Activated T-cell treated with anti-CD3 and anti-CD28 coated beads, Interleukin-2, amount 50 U/mL, for 48 hours (primary cell): ENCODE data around the gene MIGA2.

Source experiments
- DNase-seq, 2 experiments: peaks; one replicate each; pipeline ENCODE4 v3.0.0-alpha.2; 2020

MIGA2 gene

DNA sequence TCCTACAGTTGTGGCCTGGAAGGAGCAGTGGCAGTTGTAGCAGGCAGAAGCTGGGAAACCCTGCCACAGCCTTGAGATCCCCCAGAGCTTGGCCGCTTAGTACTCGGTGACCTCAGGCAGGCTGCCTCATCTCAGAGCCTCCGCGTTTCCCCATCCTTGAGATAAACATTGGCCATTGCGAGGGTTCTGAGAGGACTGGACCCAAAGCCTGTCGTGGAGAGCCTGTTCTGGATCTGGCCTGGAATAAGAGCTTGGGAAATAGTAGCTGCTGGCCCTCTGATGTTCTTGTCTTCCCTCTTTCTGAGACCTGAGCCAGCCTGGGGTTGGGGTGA is 1.3 kb downstream of the MIGA2 start:
- no peak for DNase-seq

DNA sequence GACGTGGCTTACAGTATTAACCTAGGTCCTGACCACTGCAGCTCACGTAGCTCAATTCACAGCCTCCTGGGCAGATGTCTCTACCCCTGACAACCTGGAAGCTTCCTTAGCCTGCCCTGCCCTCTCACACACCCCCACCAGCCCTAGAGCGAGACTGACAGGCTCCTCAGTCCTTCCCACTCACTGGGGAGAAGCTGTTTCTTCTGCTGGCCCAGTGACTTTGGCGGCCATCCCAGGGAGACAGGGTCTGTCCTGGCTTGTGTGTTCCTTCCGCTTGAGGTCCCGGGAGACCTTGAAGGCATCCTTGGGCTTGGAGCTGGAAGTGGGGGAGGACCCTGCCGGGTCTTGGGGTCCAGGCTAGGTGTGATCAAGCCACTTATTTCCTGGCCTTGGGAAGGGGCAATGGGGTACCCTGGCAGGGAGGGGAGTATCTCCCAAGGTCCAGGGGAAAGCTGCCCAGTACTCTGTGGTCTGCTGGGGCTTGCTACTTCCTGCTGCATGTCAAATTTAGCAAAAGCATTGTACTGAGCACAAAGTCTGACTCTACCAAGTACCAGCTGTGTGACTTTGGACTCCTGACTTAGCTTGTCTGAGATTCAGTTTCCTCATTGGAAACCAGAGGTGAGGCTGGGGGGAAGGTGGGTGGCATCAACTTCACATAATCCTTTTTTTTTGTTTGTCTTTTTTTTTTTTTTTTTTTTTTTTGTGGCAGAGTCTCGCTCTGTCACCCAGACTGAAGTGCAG is 1.9 kb downstream of the MIGA2 start:
- no peak for DNase-seq

DNA sequence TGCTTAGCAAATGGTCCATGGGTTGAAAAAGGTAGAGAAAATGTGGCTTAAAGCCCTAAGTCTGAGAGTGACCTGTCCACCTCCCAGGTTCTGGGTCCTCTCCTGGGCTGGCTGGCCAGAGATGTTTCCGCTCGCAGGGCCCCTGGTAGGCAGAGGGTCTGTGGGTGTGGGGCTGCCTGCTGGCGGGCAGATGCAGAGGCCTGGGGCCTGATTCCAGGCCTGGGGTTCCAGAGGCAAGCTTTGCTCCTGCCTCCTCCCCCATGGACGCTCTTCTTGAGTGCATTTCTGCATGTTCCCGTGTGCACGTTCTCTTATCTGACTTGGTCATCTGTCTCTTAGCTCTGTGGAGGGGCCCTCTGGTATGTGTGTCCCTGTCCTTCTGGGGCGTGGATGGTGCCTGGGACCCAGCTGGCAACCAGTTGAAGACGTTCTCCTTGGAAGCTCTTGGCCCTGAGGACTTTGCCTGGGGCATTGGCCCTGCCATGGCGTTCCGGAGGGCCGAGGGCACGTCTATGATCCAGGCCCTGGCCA is 3.8 kb downstream of the MIGA2 start:
- DNase-seq = no peak

DNA sequence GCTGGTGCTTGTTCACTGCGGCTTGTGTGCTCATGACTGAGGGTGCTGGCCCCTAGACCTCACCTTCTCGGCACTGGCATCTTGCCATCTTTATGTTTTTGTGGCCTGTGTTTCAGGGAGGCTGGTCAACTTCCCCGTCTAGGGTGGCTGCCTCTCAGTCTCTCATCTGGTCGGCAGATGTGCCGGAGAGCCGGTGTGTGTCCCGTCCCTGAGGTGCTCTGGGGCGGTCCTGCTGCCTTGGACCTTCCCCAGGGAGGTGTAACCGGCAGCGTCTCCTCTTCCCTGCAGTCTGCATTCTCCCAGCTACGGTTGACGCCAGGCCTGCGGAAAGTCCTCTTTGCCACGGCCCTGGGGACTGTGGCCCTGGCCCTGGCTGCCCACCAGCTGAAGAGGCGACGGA is 5.6 kb downstream of the MIGA2 start:
- DNase-seq = no peak

DNA sequence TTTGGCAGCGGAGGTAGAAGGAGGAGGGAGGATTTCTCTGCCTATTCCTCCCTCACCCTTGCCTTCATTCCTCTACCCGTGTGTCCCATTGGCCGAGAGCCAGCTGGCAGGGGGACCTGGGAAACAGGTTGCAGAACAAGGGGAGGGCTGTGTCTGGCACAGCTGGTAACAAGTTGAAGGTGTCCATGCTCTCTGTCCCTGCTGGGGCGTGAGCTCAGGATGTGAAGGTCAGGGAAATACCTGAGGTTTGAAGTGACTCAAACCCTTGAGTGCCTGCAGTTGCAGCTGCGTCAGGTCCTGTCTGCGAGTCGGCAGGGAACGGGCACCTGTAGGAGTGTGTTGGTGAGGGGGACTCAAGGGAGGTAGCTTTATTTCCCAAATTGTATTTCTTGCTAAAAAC is 16.2 kb downstream of the MIGA2 start:
- DNase-seq = no peak

DNA sequence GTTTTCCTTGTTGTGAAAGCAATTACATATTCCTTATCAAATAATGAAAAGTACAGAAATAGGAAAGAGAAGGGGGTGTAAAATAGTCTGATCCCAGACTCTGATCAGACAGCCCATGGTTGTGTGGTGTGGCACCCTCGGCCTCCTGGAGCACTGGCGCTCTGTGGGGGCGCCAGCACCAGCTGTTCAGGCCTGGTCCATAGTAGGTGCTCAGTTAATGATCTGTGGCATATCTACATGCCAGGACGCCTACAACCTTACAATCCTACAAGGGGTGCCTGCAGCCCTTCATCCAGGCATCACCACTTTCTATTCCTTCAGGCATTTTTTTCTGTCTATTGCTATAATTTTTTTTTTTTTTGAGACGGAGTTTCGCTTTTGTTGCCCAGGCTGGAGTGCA is 16.6 kb downstream of the MIGA2 start:
- DNase-seq = no peak

DNA sequence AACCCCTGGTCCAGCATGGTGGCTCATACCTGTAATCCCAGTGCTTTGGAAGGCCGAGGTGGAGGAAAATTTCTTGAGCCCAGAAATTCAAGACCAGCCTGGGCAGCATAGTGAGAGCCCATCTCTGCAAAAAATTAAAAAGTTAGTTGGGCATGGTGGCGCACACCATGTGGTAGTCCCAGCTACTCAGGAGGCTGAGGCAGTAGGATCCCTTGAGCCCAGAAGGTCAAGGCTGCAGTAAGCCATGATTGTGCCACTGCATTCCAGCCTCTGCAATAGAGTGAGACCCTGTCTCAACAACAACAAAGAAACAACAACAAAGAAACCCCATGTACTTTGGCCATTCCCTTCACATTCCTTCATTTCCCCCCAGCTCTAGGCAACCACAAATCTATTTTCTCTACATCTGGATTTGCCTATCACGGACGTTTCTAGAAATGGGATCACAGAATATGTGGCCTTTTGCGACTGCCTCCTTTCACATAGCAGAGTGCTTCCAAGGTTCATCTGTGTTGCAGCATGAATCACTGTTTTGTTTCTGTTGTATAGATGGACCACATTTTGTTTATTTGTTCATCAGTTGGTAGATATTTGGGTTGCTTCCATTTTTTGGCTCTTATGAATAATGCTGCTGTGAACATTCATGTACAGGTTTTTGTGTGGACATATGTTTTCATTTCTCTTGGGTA is 17.9 kb downstream of the MIGA2 start:
- DNase-seq = no peak

DNA sequence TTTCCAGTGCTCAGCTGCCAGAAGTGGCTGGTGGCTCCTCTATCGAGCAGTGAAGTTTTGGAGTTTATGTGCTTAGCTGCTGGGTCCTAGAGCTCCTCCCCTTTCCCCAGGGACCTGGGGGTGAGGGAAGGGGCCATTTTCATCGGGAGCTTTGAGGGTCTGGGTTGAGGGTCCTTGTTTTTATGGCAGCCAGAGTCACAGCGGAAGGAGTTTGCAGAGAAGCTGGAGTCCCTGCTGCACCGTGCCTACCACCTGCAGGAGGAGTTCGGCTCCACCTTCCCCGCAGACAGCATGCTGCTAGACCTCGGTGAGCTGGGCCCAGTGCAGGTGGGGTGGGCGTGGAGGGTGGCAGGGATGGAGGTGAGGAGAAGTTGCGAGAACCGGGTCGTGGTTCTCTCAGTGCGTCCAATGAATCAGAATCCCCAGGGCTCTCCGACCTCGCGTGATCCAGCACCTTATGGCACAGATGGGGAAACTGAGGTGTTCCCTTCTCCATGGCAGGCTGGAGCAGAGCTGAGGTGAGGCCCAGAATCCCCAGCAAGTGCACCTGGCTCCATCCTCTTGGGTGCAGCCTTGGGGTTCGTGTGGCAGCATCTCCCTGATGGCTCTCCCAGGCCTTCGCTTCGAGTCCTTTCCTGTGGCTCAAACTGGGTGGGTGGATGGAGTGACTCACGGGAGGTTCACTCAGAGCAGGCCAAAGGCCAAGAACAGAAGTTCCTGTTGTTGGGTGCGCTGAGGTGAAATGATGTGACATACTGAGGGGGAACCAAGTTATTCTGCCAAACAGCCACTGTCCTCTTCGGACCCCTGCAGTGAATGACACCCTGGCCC is 22.8 kb downstream of the MIGA2 start:
- no peak for DNase-seq

DNA sequence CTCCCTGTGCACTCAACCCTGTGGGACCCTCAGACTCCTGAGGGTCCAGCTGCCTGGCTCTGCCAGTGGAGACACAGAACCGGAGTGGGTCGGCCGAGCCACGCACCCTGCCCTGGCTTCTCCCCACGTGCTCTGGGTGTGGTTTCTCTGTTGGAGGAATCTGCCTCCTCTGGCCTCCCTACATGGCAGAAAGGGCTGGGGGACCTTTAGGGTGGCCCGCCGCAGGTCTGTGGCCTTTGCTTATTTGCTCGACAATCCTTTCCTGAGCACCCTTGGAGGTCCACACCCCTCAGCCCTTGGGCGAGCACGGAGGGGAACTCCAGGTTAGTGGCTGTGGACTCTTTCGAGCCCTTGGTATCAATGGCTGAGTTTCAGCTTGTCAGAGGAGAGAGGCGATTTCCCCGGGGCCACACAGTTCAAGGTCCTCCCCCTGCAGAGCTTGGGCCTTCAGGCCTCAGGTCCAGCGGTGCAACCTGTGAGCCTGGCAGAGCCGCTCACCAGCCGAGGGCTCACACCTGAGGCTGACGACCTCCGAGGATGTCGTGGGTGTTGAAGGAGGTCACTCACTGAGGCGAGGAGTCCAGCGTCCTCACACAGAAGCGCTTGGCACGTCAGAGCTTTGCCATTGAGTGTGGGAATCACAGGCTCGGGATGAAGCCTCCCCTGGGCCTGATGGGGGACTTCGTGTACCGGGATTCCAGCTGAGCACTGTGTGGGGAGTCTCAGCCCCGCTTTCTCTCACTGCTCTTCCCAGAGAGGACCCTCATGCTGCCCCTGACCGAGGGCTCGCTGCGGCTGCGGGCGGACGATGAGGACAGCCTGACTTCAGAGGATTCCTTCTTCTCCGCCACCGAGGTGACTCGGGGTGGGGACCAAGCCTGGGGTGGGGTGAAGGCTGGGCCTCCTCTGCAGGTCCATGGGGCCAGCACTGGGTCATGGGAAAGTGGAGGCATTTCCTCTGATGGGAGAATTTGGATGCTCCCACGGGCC is 23.7 kb downstream of the MIGA2 start:
- DNase-seq = no peak

DNA sequence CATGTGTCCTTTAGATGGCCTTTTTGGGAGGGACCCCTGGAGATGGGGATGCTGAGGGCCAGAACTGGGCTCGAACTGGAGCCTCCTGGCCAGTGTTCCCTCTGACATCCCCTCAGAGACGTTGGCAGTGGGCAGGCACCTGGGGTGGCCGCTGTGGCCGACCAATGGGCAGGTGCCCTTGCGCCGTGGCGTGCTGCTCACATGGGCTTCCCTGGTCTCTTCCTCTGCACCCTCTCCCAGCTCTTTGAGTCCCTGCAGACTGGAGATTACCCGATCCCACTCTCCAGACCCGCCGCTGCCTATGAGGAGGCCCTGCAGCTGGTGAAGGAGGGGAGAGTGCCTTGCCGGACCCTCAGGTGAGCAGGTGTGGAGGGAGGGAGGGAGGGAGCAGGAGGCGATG is 24.6 kb downstream of the MIGA2 start:
- DNase-seq = no peak

DNA sequence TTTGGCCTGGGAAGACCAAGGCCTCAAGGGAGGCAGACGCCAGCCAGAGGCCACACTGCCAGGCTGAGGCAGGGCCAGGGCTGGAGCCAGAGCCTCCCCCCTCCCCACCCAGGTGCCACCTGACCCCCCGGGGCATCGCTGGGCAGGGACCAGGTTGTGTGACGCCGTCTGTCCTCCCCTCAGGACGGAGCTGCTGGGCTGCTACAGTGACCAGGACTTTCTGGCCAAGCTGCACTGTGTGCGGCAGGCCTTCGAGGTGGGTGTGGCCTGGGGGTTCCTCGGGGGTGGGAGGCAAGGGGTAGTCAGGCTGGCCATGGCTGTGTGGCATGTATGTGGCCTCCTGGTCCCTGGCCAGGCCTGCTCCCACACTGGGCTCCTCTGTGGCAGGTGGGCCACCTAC is 26.6 kb downstream of the MIGA2 start:
- no peak for DNase-seq

DNA sequence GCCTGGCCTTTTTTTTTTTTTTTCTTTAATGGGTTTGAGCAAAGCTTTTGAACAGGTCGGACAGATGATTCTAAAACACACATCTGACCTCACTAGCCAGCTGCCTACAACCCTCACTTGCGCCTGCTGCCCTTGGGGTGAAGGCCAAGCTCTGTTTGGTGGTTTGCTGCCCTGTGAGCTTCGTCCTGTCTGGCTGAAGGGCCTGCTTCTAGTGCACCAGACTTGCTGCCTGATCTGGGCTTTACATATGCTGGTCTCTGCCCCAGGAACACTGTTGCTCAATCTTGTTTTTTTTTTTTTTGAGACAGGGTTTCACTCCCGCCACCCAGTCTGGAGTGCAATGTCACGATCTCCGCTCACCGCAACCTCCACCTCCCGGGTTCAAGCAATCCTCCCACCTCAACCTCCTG is 28.1 kb downstream of the MIGA2 start:
- no peak for DNase-seq

DNA sequence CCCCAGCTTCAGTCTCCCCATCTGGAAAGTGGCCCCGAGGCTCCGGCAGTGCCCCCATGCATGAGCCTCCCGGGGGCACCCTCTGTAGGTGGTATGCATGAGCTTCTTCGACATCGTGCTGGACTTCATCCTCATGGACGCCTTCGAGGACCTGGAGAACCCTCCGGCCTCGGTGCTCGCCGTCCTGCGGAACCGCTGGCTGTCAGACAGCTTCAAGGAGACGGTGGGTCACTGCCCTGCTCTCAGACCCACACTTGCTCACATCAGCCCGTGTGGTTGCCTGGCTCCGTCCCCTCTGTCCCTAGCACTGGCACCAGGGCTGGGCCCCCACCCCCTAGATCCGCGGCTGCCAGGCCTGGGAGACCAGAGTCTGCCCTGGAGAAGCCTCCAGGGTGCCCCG is 31.7 kb downstream of the MIGA2 start:
- no peak for DNase-seq

DNA sequence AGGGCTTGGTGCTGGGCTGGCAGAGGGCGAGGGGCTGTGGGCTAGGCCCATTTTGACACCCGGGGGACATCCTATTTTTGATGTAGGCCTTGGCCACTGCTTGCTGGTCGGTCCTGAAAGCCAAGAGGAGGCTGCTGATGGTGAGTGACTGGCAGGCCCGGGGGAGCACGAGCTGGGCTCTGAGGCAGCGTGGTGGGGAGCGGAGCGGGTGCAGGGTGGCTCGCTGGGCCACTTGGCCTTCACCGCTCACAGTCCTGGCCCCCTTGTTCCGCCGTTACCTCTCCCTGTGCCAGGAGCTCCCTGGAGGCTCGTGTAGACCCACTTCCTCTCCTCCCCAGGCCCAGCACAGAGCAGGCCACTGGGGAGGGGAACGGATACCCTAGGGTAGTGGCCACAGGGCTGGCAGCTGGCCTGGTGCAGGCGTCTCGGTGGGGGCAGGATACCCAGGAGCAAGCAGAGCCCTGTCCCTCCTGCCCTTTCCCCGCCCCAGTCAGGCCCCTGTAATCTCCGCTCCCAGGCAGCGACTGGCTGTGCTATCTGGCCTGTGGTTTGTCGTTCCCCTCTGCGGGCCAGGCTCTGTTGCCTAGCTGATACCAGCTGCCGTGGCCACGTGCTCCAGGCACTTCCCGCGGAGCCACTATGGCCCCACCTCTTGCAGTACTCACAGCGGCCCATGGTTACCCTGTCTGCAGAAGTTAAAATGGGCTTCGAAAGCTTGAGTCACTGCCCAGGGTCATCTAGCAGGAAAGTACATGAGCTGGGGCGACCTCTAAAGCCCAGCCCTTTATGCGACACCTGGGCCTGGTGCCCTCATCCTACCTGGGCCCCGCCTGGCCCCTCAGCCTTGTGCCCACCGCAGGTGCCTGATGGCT is 32.8 kb downstream of the MIGA2 start:
- peak; percentile 58 to 71 for DNase-seq

DNA sequence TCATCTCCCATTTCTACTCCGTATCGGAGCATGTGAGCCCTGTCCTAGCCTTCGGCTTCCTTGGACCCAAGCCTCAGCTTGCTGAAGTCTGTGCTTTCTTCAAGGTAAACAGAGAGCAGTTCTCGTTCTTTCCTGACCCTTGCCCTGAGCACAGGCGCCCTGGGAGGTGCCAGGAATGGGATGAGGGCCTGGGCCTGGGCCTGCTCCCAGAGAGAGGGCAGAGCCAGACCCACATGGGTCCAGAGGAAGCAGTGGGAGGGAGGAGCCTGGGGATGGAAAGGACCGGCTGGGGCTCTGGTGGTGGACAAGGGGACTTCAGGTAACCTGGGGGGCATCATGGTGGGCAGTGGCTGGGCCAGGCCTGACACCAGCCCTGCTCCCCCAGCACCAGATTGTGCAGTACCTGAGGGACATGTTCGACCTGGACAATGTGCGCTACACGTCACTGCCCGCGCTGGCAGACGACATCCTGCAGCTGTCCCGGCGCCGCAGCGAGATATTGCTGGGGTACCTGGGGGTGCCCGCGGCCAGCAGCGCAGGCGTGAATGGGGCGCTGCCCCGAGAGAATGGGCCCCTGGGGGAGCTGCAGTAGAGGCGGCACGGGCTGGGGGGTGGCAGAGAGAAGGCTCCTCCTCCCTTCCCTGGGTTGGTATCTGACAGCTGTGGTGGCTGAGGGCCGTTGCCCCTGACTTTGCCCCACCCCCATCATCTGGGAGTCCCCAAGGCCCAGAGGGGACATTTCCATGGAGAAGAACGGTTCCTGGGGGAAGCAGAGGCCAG is 33.6 kb downstream of the MIGA2 start:
- no peak for DNase-seq

DNA sequence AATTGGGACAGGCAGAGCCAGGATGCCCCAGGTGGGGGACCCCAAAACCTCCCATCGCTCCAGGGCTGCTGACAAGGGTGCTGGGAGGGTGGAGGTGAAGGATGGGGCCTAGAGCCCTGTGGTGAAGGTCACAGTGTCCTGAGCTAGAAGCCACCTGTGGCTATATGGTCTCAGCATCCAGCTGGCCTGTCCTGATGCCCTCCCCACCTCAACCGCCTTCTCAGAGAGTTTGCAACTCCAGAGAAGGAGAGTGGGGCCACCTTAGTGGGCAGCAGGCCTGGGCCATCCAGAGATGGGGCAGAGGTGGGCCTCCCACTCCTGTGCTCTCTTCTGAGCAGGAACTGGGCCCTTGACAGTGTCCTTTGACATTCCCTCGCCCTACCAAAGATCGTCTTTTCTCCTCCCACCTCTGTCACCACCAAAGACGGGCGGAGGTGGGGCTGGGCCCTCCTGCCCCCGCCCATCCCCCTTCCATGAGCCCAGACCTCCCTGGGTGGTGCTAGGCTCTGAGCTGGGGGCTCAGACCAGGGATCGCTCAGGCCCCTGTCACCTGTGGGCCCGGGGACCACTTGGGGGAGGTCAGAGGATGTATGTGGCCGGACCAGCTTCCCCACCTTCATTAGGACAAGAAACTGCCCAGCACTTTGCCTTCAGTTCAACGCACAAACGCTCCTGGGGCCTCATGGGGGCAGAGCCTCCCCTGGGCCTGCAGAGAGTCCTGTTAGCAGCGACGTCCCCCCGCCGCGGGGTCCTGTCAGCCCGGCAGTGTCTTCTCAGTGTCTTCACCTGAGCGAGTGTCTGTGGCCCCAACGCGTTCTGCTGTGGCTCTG is 34.5 kb downstream of the MIGA2 start:
- no peak for DNase-seq

DNA sequence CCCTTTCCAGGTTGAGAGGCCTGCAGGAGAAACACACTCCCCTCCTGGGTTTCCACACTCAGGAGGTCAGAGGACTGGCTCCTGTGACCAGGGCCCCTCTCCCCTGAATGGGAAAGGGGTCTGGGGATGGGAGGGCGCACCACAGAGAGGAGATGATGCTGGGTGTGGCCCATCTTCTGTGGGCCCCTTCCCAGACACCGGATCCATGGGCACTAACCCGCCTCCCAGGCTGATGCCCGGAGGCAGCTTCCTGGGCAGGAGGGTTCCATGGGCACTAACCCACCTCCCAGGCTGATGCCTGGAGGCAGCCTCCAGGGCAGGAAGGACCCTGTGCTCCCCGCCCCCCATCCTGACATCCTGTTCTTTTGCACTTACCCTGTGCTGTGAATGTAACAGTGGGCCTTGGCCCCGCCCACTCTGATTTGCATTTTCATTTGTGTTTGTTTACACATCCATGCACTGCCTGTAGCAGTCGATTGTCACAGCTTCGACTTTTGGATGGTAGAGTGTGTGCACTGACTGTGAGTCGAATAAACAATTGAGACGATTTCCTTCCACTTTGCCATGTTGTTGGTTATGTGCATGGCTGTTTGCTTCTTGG is 35.2 kb downstream of the MIGA2 start:
- peak in 1 of 2 experiments; percentile 30 for DNase-seq

DNA sequence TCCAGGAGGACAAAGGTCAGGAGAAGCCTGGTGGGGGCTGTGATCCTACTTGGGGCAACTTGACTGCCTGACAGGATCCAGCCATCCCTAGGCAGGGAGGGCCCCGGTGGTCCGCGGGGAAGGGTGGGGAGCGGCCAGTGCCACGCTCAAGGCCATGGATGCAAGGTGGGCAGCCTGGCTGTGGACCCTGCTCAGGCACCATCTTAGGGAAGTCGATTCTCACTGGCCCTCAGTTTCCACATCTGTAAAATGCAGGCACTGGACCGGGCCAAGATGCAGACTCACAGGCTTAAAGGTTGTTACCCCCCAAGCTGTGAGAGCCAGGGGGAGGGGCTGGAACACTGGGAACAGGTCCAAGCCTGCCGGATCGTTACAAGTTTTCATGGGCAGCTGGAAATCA is 35.7 kb downstream of the MIGA2 start:
- DNase-seq = no peak

DNA sequence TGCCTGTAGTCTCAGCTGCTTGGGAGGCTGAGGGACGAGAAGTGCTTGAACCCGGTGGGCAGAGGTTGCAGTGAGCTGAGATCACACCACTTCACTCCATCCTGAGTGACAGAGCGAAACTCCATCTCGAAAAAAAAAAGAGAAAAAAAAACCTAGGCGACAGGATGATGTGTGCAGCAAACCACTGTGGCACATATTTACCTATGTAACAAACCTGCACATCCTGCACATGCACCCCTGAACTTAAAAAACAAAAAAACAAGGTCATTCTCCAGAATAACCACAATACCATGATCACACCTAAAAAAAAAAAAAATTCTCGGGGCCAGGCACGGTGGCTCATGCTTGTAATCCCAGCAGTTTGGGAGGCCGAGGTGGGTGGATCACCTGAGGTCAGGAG is 37.0 kb downstream of the MIGA2 start:
- no peak for DNase-seq
